H1 (cell line): Measurements from ENCODE around the gene ADORA1. TPM values are rescaled to one million over a fixed set of nuclear protein-coding genes. Genes with fewer than 3 reads are reported as not detected.

Source experiments
- BRCA1 ChIP-seq: IDR thresholded peaks from 2 replicates; pipeline ENCODE4 v1.6.1; 2012; ENCODE audit warnings: low read depth, low read length, improper control_type of control experiment
- EP300 ChIP-seq, 2 experiments: IDR thresholded peaks; 1 replicate in 1 of 2; 2 replicates in 1 of 2; pipeline ENCODE4 v1.6.1; 2011 to 2012; ENCODE audit warnings: low read depth in 2 of 2, low read length in 2 of 2, mild to moderate bottlenecking in 2 of 2, borderline replicate concordance in 1 of 2, inconsistent platforms in 1 of 2, moderate library complexity in 1 of 2
- KDM4A ChIP-seq: IDR thresholded peaks from one replicate; pipeline ENCODE4 v1.7.1; 2012; ENCODE audit warnings: low read depth, mild to moderate bottlenecking, moderate library complexity, low read length, inconsistent platforms; ENCODE audit not compliant: severe bottlenecking
- MAFK ChIP-seq: IDR thresholded peaks from 2 replicates; pipeline ENCODE4 v1.6.1; 2012; ENCODE audit warnings: low read depth, mild to moderate bottlenecking, improper control_type of control experiment, low read length
- SP4 ChIP-seq: IDR thresholded peaks from 2 replicates; pipeline ENCODE4 v1.6.1; 2012; ENCODE audit warnings: low read length, inconsistent platforms
- polyA plus RNA-seq, 7 experiments: library from polyadenylated mRNA; depleted of rRNA in 3 of 7; stranded (reverse) in 5 of 7; unstranded in 2 of 7; fragments of >200 nt in 5 of 7; fragments of 200-250 nt in 2 of 7; gene quantifications; 1 replicate in 5 of 7; 2 replicates in 1 of 7; 4 replicates in 1 of 7; pipeline versions ENCODE4 v1.2.1 to v1.2.3, GENCODE V29; 2011 to 2013; ENCODE audit warnings: missing spikeins in 2 of 7, mixed read lengths in 2 of 7
- total RNA-seq: library from RNA; stranded (reverse); fragmentation: NEBNext Ultra II Directional; extraction: Animal tissue kit (Norgen Biotek cat#: 25700); gene quantifications from 2 replicates; pipeline ENCODE4 v1.2.1, GENCODE V29; 2021

Gene ADORA1
- total and polyA plus RNA-seq, 2 of the 8 experiments (the other 6 are each of a cell fraction or from before 2014, with no cell fraction given) = 3.3 to 6.7 TPM

DNA sequence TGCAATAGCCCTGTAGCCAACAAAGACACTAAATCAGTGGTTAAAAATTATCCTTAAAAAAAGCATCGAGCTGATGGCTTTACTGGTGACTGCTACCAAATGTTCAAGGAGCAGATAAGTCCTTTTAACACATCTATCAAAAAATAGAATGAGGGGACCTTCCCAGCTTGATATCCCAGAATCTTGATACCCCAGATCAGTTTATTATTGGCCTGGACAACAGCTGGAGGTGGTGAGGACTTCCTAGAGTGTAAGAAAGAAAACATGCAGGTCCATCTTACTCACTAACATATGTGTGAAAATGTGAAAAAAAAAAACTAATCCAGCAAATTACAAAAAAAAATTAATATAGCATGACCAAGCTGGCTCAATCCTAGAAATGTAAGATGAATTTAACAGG lies 80.7 kb downstream of the ADORA1 start (continued):
- TF ChIP-seq KDM4A = no peak
- no peak for TF ChIP-seq SP4
- TF ChIP-seq BRCA1 = no peak
- no peak for TF ChIP-seq EP300 (IDR thresholded peaks at IDR 0.05; ENCODE audit: borderline replicate concordance in 1 of 2, low read depth in 2 of 2, low read length in 2 of 2)
- no peak for TF ChIP-seq MAFK
